GM12872 (cell line): Measurements from ENCODE around the gene TBC1D32.

ENCODE experiments used
- CTCF ChIP-seq: IDR thresholded peaks from 3 replicates; pipeline ENCODE4 v1.5.1; 2011; ENCODE audit warnings: low read depth, mild to moderate bottlenecking, low read length, moderate library complexity; ENCODE audit not compliant: insufficient read depth

The TBC1D32 gene

DNA sequence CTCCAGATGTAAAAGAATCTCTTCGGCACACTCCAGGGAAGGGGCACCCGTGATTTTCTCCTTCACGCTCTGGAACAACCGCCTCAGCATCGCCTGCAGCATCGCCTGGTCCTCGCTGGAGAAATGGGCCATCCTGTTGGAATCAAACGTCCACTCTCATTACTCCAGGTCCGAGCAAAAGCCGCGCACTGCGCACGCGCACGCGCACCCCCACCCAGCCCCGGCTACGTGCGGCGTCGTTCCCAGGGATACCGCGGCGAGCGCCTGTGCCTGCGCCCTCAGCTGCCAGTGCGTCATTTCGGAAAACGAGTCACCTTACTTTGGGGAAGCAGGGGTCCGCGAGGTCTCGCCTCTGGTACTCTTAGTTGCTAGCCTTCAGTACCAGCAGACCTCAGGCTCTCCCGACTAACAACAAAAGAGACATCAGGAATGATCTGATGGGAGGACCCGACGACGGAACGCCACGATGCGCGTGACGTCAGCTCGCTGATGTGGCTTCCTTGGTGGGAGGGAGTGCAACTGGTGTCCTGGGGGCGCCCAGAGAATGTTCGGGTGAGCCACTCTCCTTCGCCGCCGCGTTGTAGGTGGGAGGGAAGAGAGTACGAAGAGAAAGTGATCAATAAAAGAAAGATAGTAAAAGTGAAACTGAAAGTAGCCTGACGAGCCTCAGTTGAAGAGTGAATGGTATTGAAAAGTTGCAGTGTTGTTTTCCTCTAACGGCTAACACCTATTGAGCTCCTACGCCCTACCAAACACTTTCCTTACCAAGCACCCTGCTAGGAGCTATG is at the start of gene TBC1D32:
TSS of gene TBC1D32 (minus strand) at position 182 of the 788 bp plus-strand sequence. CDS start at position 132, 50 bp downstream.
- no peak for TF ChIP-seq CTCF

GRCh38 chr6:121383478-121383877 is 49.2 kb upstream of the TBC1D32 start:
- no peak for TF ChIP-seq CTCF

DNA sequence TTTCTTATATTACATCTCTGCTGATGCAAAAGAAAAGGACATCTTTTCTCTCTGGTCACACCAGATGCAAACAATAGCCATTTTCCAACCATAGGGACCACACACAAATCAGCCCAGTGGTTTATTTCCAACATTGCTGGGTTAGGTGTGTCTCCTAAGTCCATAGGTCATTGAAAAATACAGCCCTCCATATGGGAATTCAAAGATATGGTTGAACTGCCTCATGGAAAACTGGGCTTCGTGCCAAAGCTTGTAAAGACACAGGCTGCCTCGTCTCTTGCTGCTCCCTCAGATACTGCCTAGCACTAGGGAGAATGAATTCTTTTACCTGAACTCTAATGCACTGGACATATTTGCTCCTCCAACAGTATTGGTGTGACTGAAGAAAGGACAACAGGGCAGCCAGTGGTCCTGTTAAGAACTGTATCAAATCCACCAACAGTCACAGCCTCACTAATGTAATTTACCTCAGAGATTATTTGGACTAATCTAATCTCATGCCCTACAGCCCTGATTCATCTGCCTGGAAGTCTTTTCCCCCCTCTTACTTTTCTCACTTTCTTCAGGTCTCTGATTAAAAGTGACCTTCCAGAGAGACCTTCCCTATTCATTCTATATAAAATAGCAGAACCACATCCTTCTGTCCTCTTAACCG is 48.3 kb upstream of the TBC1D32 start:
- no peak for TF ChIP-seq CTCF

DNA sequence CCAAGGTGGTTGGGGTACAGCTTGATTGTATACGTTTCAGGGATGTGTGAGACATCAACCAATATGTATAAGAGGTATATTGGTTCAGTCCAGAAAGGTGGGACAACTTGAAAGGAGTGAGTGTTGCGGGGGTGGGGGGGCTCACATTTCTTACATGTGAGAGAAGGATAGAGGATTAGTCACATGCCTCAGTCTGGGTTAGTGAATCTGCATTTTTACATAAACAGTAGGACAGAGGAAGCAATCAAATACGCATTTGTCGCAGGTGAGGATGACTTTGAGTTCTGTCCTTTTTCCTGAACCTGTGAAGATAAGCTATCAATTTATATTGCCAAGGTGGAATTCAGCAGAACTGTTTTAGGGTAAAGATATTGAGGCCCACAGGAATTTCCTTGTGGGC is 42.1 kb upstream of the TBC1D32 start:
- no peak for TF ChIP-seq CTCF

DNA sequence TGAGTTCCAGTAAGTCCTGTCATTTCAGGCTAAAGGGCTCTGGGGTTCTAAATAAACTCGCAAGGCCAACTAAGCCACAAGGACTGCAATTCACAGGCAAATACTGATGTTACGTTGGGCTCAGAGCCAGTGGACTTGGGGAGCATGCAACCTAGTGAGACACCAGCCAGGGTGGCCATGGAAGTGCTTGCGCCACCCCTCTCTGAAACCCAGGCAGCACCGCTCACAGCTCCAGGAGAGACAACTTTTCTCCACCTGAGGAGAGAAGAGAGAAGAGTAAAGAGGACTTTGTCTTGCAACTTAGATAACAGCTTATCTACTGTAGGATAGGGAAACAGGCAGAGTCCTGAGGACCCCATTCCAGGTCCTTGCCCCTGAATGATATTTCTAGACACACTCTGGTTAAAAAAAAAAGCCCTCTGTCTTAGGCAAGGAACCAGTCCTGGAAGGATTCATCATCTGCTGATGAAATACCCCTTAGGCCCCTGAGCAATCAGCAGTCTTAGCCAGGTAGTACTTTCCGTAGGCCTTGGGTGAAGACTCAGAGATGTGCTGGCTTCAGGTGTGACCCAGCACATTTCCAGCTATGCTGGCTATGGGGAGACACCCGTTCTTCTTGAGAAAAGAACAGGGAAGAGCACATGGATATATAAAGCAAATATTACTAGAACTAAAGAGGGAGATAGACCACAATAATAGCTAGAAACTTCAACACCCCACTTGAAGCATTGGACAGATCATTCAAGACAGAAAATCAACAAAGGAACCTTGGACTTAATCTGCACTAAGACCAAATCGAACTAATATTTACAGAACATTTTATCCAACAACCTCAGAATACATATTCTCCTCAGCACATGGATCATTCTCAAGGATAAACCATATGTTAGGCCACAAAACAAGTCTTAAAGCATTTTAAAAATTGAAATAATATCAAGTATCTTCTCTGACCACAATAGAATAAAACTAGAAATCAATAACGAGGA is 31.5 kb upstream of the TBC1D32 start:
- TF ChIP-seq CTCF: no peak

- TF ChIP-seq CTCF: 0 out of 3 replicates have a peak, but pooled peaks have one; percentile 5
These were observed 22.3 kb upstream of the TBC1D32 start for GRCh38 chr6:121356575-121356974.

DNA sequence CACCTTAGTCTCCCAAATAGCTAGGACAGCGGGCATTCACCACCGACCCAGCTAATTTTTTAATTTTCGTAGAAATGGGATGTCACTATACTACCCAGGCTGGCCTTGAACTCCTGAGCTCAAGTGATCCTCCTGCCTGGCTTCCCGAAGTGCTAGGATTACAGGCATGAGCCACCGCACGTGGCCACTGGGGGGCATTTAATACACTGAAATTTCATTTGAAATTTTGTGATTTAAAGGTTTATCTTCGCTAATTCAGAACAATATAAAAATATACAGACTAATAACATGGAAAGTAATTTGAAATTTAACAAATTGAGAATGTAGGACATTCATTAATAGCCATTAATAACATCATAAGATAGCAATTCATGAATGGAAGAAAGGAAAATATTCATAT is 20.5 kb upstream of the TBC1D32 start:
- peak; percentile 27; the same call in 2 of the 3 replicates for TF ChIP-seq CTCF
